Astrocyte (in vitro differentiated cells and primary cell): Measurements from ENCODE around the gene CXCL8.

Experiments
- EZH2 ChIP-seq: IDR thresholded peaks from 2 replicates; pipeline ENCODE4 v1.6.1; 2012; ENCODE audit warnings: mild to moderate bottlenecking, low read length, inconsistent platforms; ENCODE audit not compliant: insufficient read depth
- TF ChIP-seq, protein P1 (sequence below): IDR thresholded peaks from 2 replicates; pipeline ENCODE4 v1.5.1; 2011; ENCODE audit warnings: low read depth, mild to moderate bottlenecking, inconsistent platforms, low read length, moderate library complexity; ENCODE audit not compliant: insufficient read depth

DNA sequence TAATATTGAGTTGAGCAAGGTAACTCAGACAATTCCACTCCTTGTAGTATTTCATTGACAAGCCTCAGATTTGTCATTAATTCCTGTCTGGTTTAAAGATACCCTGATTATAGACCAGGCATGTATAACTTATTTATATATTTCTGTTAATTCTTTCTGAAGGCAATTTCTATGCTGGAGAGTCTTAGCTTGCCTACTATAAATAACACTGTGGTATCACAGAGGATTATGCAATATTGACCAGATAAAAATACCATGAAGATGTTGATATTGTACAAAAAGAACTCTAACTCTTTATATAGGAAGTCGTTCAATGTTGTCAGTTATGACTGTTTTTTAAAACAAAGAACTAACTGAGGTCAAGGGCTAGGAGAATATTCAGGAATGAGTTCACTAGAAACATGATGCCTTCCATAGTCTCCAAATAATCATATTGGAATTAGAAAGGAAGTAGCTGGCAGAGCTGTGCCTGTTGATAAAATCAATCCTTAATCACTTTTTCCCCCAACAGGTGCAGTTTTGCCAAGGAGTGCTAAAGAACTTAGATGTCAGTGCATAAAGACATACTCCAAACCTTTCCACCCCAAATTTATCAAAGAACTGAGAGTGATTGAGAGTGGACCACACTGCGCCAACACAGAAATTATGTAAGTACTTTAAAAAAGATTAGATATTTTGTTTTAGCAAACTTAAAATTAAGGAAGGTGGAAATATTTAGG, 821 bp downstream of the CXCL8 start:
- TF ChIP-seq, protein P1, sequence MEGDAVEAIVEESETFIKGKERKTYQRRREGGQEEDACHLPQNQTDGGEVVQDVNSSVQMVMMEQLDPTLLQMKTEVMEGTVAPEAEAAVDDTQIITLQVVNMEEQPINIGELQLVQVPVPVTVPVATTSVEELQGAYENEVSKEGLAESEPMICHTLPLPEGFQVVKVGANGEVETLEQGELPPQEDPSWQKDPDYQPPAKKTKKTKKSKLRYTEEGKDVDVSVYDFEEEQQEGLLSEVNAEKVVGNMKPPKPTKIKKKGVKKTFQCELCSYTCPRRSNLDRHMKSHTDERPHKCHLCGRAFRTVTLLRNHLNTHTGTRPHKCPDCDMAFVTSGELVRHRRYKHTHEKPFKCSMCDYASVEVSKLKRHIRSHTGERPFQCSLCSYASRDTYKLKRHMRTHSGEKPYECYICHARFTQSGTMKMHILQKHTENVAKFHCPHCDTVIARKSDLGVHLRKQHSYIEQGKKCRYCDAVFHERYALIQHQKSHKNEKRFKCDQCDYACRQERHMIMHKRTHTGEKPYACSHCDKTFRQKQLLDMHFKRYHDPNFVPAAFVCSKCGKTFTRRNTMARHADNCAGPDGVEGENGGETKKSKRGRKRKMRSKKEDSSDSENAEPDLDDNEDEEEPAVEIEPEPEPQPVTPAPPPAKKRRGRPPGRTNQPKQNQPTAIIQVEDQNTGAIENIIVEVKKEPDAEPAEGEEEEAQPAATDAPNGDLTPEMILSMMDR, result no peak
- TF ChIP-seq EZH2, result no peak
